ES-I3 (cell line): ENCODE measurements around the gene FANCI.
A peak's percentile ranks its signal among the peaks of the same experiment; 100 is the strongest.

Experiments
- H3K36me3 ChIP-seq: 2 replicates; pipeline ENCODE4 v1.6.1; 2013; ENCODE audit warnings: mild to moderate bottlenecking, low read length, control low read depth, moderate library complexity; ENCODE audit not compliant: insufficient read depth
- H3K4me1 ChIP-seq: 2 replicates; pipeline ENCODE4 v1.6.1; 2013; ENCODE audit warnings: mild to moderate bottlenecking, control low read depth, low read length; ENCODE audit not compliant: insufficient read depth
- H3K9ac ChIP-seq: 2 replicates; pipeline ENCODE4 v1.6.1; 2013; ENCODE audit warnings: low read depth, mild to moderate bottlenecking, low read length, moderate library complexity
- H3K9me3 ChIP-seq: 2 replicates; pipeline ENCODE4 v1.6.1; 2013; ENCODE audit warnings: mild to moderate bottlenecking, low read length, moderate library complexity; ENCODE audit not compliant: control insufficient read depth, insufficient read depth

The FANCI gene

DNA sequence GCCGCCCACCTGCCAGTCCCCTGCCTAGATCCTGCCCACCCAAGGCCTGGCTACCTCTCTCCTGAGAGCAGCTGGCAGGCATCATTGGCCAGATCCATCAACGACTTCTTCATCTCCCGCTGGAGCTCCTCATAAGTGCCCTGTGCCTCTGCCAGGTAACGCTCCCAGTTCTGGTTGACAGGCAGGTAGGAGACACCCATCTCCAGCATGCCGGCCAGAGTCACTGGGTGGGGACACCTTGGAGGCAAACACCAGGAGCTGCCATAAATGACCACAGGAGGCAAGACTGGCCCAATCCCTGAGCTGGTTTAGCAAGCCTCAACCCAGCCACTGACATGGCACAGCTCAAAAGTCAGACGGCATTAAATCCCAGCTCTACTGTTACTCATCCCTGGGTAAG lies 83.3 kb downstream of the FANCI start:
- Histone ChIP-seq H3K36me3 (peaks cover 46% of the 10 kb centered on the region), H3K9me3 (no peaks in the 10 kb centered on the region), H3K9ac (no peak overlapping the region), H3K4me1 (no peaks in the 10 kb centered on the region)

DNA sequence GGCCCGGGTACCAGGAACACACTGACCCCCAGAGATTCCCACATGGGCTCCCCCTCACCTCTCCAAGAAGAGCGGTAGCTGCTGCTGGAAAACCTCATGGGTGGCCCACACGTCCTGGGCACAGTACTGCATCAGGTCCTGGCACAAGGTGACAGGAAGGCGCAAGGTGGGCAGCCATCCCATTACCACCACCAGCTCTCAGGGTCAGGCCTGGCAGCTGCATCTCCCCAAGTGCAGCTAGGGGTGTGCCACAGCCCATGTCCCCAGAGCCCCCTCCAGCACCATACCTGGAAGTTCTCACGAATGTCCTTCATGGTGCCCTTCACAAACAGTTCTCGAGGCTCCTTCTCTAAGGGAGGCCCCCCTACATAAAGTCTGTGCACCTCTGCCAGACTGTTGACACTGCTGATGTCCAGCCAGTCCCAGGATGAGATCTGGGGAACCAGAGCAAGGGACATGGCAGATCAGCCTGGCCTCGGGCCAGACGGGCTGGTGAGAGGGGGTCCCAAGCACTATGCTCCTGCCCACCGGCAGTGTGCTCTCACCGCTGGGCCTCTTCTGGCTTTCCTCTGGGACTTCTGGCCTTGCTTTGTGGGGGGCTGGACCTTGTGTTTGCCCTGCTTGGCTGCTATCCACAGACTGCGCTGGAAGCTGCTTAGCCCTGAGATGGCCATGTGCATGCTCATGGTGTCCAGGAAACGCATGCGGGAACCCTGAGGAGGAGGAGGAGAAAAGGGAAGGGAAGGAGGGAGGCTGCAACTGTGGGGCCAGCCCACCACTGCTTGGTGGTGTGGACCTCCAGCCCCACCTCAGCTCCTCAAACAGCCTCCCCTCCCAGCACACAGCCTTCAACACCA lies 84.8 kb downstream of the FANCI start:
- Histone ChIP-seq H3K4me1 (no peaks in the 10 kb centered on the region; the same call in 1 of the 2 replicates), H3K36me3 (peaks cover 46% of the 10 kb centered on the region), H3K9ac (no peak overlapping the region), H3K9me3 (no peaks in the 10 kb centered on the region)

DNA sequence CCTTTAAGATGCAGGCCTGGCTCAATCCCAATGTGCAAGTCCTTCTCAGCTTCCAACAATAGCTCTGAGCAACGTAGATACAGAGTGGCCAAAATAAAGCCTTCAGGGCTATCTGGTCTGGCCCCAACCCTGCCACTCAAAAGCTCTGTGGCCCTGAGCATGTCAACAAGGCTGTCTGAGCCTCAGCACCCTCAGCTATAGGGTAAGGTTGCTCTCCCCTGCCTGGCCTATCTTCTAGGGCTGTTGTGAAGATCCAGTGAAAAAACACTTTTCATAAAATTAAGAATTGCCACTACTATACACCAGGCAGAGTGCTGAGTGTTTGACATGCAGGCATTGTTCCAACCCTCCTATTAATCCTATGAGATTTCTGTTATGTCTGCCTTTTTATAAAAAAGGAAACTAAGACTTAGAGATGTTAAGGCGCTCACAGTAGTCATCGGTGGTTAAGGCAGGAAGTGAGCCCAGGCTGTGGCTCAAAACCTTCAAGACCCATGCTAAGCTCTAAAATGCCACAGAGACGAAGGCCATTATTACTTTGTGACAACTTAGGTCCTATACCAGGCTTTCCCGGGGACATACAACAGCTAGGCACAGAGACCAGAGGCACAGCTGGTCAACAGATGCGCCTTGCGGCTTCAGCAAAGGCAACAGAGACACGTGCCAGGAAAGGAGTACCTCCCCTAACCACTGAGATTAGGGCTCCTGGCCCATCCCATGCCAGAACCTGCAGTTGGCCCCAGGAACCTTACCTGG lies 85.7 kb downstream of the FANCI start:
- Histone ChIP-seq H3K36me3 (peaks cover 38% of the 10 kb centered on the region), H3K9me3 (no peaks in the 10 kb centered on the region), H3K9ac (no peak overlapping the region)

DNA sequence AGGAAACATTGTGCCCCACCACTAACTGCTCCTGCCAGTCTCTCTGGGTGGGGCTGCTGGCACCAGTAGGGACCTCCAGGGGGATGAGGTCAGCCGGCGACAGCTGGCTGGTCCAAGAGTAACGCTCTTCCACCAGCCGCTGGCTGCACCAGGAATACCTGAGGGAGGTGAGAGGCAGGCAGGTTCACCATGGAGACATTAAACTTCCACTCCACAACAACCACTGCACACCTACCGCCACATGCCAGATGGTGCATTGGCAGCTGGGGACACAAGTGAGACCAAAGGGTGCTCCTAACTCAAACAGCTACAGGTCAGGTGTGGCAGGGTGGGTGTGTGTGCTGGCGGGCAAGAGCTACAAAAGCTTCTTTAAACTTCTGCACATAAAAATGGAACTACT lies 86.3 kb downstream of the FANCI start:
- Histone ChIP-seq H3K36me3 (peaks cover 34% of the 10 kb centered on the region), H3K9ac (no peak overlapping the region), H3K4me1 (no peaks in the 10 kb centered on the region; the same call in 1 of the 2 replicates), H3K9me3 (no peaks in the 10 kb centered on the region)

More for the DNA sequence above, 85.7 kb downstream of the FANCI start:
- H3K4me1 ChIP-seq: no peaks in the 10 kb centered on the region; the same call in 1 of the 2 replicates

DNA sequence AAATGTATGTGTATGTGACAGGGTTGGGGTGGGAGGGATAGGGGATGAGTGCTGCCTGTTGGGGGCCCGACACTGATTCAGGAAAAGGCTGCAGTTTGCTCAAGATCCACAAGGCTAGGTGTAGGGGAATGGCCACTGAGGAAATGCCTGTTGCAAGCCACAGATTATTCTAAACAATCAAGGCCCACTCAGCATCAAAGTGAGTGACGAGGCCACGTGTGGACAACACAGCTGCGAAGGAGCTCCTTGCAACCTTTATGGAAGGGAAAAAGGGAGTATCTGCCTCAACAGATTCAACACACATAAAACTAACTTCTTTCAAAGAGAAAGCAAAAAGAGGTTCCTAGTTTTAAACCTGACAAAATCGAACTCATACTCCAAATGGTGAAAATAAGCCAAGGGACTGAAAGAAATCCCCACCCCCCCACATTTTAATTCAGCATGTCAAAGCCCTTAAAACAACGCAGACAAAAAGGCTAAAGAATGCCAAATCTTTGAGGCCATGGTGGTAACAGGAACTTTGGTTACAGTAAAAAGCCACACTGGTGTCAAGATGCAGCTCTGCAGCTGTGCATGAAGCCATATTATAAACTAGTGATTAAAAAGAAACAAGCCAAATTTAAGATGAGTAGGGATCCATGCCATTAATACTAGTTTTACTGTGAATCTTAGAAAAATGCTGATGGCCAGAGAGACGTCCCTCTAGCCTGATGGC lies 87.3 kb downstream of the FANCI start:
- Histone ChIP-seq H3K36me3 (peaks cover 31% of the 10 kb centered on the region), H3K9ac (no peak overlapping the region), H3K9me3 (no peaks in the 10 kb centered on the region), H3K4me1 (no peaks in the 10 kb centered on the region; the same call in 1 of the 2 replicates)

DNA sequence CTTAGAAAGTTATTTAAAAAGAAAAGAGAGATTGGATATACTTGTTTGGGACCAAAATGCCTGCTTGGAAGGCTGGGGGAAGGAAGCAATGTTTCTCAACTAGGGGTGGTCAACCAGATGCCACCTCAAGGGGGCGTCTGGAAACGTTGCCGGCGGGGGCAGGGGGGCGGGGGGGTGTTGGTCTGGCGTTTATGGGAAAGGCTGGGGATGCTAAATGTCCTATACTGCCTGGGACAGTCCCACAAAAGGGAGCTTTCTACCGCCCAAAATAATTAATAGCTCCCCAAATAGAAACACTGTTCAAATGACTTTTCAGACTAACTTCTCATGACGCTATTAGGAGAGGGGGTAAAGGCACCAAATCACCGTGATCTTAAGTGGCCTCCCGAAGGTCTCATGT lies 88.7 kb downstream of the FANCI start:
- Histone ChIP-seq H3K9me3 (no peaks in the 10 kb centered on the region), H3K36me3 (peaks cover 24% of the 10 kb centered on the region), H3K4me1 (no peaks in the 10 kb centered on the region; the same call in 1 of the 2 replicates), H3K9ac (no peak overlapping the region)

DNA sequence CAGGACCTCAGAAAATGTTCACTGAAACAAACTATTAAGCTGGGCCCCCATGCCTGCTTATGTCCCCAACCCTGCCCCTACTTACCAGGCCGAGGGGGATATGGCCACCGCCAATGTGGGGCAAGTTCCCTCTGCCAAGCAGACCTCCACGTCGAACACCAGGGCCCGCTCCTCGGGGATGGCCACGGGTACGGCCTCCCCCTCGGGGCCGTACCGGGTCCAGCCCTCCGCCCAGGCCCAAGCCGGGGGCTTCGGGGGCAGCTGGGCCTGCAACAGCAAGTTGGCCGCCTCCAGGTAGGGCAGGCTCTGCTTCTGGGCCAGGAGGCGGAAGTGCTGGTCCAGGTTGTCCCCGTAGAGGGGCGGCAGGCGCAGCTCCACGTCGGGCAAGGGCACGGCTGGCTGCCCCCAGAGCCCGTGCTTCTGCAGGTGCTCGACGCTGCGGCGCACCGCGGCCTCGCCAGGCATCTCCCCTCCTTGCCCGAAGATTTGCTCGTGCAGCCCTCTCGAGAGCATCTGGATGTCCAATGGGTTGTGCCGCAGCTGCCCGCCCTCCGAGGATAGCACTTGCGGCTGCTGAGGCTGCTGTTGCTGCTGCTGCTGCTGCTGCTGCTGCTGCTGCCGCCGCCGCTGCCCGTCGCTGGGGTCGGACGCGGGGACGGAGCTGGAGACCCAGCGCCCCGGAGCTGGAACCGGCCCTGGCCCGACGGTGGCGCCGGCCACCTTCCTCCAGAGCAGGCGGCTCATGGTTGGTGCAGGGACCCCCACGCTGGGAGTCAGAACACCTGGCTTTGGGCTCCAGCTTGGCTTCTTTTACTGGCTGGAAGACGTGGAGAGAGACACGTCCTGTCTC lies 89.5 kb downstream of the FANCI start:
- Histone ChIP-seq H3K9ac (peak overlapping the region; percentile 74), H3K4me1 (no peaks in the 10 kb centered on the region; the same call in 1 of the 2 replicates), H3K9me3 (no peaks in the 10 kb centered on the region), H3K36me3 (peaks cover 18% of the 10 kb centered on the region)

DNA sequence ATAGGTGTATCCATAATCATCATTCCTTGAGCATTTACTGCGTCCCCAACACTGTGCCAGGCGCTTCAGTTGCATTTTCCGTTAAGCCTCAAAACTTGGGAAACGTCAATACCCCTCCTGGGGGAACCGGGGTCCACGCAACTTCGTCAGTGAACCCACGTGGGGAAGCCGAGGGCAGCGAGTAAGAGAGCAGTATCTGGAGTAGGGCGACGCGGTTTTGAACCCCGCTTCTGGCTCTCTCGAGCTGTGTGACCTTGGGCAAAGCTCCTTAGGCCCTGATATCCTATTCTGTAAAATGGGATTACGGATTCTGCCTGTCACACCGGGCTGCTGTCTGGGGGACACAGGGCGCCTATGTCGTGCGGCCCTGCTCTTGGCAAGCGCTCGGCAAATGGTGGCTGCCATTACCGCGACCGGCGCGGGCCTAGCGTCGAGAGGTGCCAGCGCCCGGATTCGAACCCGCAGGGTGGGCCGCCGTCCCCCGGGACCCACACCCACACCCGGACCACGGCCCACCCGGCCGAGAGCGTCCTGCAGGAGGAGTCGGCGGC lies 90.3 kb downstream of the FANCI start:
- Histone ChIP-seq H3K4me1 (no peaks in the 10 kb centered on the region; the same call in 1 of the 2 replicates), H3K36me3 (peaks cover 18% of the 10 kb centered on the region), H3K9me3 (no peaks in the 10 kb centered on the region)

DNA sequence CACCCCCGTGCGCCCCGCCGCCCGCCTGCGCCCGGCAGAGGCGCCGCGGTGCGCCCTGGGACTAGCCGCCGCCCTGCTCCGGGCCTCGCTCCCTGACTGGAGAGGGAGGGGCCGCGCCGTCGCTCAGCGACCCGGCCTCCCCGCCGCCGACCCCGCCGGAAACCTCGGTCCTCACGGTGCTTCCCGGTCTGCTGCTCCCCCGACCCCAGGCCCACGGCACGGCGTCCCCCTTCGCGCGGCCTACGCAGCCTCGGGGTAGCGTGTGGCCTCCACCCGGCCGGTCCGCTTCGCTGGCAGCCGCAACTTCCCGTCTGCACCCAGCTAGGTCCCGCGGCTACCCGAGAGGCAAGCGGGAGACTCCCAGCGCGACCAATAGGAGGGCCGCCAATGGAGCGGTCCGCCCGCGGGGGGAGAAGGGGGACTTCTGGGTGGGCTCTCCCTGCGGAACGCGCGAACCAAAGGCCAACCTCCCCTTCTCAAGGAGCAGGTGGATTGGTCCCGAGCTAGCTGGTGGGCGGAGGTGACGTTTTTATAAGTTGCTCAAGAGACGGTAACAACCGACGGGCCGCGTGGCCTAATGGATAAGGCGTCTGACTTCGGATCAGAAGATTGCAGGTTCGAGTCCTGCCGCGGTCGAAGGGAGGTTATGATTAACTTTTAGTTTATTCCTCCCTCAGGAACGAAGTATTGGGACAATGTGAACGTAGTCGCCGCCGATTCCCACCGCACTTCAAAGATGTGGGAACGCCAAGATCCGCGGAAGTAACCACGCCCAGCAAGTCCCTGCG lies 90.9 kb downstream of the FANCI start, which contains the start of gene POLG:
Gene POLG, minus strand, starts transcription at position 315 of the 788 bp plus-strand sequence. CDS start 1,070 bp downstream, outside the sequence.
- Histone ChIP-seq H3K9me3 (no peaks in the 10 kb centered on the region), H3K4me1 (no peaks in the 10 kb centered on the region; the same call in 1 of the 2 replicates), H3K36me3 (peaks cover 18% of the 10 kb centered on the region), H3K9ac (peak within 1 kb of the TSS; percentile 74)

More for the DNA sequence above, 90.3 kb downstream of the FANCI start:
- H3K9ac ChIP-seq: peak overlapping the region; percentile 74

DNA sequence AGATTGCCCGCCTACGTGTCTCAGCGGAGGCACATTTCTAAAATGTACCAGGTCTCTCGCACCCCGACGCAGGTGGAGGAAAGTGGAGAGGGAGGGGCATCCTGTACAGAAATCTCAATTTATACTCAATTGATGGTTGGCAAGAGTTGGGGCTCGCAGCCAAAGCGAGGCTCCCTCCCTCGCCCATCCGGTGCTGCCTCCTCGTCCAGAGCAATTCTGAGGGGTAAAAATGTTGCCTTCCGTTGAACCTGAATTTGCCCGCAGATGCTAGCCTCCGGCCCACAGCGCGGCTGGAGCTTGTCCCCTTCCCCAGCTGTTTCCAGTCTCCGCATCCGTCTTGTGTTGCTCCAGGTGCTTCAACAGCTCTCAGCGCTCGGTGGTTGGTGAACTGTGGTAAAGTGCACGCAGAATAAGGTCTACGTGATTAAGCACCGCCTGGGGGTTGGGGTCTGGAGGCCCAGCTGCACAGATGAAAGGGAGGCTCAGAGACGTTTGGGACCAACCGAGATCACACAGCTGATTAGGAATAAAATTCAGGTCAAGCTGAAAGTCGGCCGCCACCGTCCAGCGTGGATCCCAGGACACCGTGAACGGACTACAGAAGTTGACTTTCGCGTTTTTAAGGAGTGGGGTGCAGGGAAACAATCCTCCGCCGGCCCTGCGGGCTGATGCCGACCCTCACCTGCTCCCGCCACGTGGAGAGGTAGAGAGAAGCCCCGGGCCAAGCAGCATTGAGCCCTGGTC lies 91.7 kb downstream of the FANCI start:
- Histone ChIP-seq H3K9me3 (no peaks in the 10 kb centered on the region), H3K36me3 (peaks cover 11% of the 10 kb centered on the region), H3K9ac (peak overlapping the region; percentile 69), H3K4me1 (no peaks in the 10 kb centered on the region; the same call in 1 of the 2 replicates)

DNA sequence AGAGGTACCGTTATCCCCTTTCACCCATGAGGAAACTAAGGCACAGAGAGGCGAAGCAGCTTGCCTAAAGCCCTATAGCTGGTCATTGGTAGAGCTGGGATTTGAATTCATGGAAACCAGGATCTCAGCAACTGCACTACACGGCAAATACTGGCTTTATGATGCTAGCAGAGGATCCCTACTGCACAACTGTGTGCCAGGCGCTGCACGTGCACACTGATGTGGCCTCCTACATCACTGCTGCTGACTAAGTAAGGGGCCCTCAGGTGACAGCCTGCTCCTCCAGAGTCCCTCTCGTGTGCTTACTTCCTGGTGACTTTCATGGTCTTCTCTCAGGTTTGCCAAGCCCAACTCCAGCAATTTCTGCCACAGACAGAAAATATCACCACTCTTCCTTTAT lies 94.3 kb downstream of the FANCI start:
- no peaks in the 10 kb centered on the region for H3K4me1 ChIP-seq
- no peaks in the 10 kb centered on the region for H3K36me3 ChIP-seq
- H3K9ac ChIP-seq: no peak overlapping the region
- H3K9me3 ChIP-seq: no peaks in the 10 kb centered on the region

DNA sequence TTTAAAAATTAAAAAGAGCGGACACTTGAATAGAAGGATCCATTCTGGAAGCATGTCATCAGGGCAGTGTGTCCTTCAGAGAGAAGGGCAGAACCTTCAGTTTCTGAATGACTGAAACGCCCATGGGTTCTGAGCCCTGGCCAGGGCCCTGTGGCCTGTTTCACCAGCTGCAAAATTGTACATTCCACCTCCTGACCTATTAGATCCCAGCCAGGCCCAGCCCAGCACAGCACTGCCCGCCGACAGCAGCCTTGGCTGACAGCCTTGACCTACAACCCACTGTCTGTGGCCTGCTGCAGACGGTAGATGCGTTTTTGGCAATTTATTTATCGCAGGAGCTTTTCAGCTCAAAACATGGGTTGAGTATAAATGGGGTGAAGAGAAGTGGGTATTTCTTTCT lies 96.8 kb downstream of the FANCI start:
- no peaks in the 10 kb centered on the region for H3K36me3 ChIP-seq
- no peak overlapping the region for H3K9ac ChIP-seq
- H3K9me3 ChIP-seq: no peaks in the 10 kb centered on the region
- H3K4me1 ChIP-seq: no peaks in the 10 kb centered on the region
